Activated B cell treated with CpG ODN at 0.5 μM for 24 hours (primary cell): ENCODE results near the gene NPM3. TPM values are rescaled to one million over a fixed set of nuclear protein-coding genes. Genes with fewer than 3 reads are reported as not detected.

Experiments
- ATAC-seq: fragments of 200-7000 bp; cut with Tn5 transposase; one replicate; pipeline ENCODE4 v1.10.0; 2021; ENCODE audit warnings: low read depth, mild to moderate bottlenecking, moderate library complexity
- CTCF ChIA-PET: fragments of 350-600 bp; sonication (Branson Sonifier 250); formaldehyde crosslinking; loops from one replicate; lab custom pipeline; 2021; ENCODE audit warnings: antibody characterized with exemption; lab: Charles Lee
- POLR2A ChIA-PET: fragments of 350-600 bp; sonication (Branson Sonifier 250); formaldehyde crosslinking; loops from one replicate; lab custom pipeline; 2021; ENCODE audit warnings: antibody characterized with exemption; lab: Charles Lee
- DNase-seq: peaks from one replicate; pipeline ENCODE4 v3.0.0; 2022
- H3K27ac Mint-ChIP-seq: one replicate; pipeline ENCODE4 v1.8.0; 2020; ENCODE audit warnings: mixed read lengths
- H3K27me3 Mint-ChIP-seq: one replicate; pipeline ENCODE4 v1.8.0; 2021; ENCODE audit warnings: mixed read lengths
- H3K36me3 Mint-ChIP-seq: one replicate; pipeline ENCODE4 v1.8.0; 2021; ENCODE audit warnings: low read depth, mixed read lengths
- H3K4me1 Mint-ChIP-seq: one replicate; pipeline ENCODE4 v1.8.0; 2021; ENCODE audit warnings: mixed read lengths
- H3K4me3 Mint-ChIP-seq: one replicate; pipeline ENCODE4 v1.8.0; 2020; ENCODE audit warnings: mild to moderate bottlenecking, mixed read lengths
- H3K9me3 Mint-ChIP-seq: one replicate; pipeline ENCODE4 v1.8.0; 2020; ENCODE audit warnings: mixed read lengths
- CTCF ChIP-seq: fragments of 200-600 bp; IDR thresholded peaks from one replicate; pipeline ENCODE4 v1.8.0; 2022; ENCODE audit warnings: antibody characterized with exemption, mild to moderate bottlenecking
- intact Hi-C: fragments of 100-400 bp; cut with micrococcal nuclease; formaldehyde crosslinking; loops from one replicate; pipeline ENCODE4 v1.15.1; 2024
- total RNA-seq: library from RNA; stranded (reverse); gene quantifications from 2 replicates; pipeline ENCODE4 v1.2.3, GENCODE V29; 2022

The NPM3 gene
- total RNA-seq, 1 donor from 2014 or later = 48.1 TPM

- intact Hi-C loops = loop anchor here (1.0 kb wide), 1 partner anchor 85 kb away; no protein-coding TSS in a partner anchor
- Mint-ChIP-seq H3K4me3 (peak overlapping the region; percentile 83), H3K27ac (peak overlapping the region; percentile 1), H3K27me3 (peaks cover 26% of the 10 kb centered on the region), H3K36me3 (peaks cover 4% of the 10 kb centered on the region), H3K9me3 (no peaks in the 10 kb centered on the region), H3K4me1 (peaks cover 70% of the 10 kb centered on the region)
- ATAC-seq (peak; percentile 7), DNase-seq (peak; percentile 46)
- POLR2A ChIA-PET = interaction anchor here (0.6 to 1.3 kb wide), 3 partner anchors 39 to 868 kb away, joined by 3 to 7 read pairs (median 3); partner anchors contain the start of gene OGA
- TF ChIP-seq CTCF = no peak
- CTCF ChIA-PET = interaction anchor here (0.9 to 1.2 kb wide), 4 partner anchors 61 to 297 kb away, joined by 3 to 7 read pairs (median 4); no protein-coding TSS in a partner anchor
Observed at GRCh38 chr10:101778781-101779543, 4.3 kb downstream of the NPM3 start.

- CTCF ChIA-PET = interaction anchor here (0.9 to 1.2 kb wide), 4 partner anchors 61 to 298 kb away, joined by 3 to 7 read pairs (median 4); no protein-coding TSS in a partner anchor
- Mint-ChIP-seq H3K27ac (no peak overlapping the region), H3K9me3 (no peaks in the 10 kb centered on the region), H3K36me3 (peaks cover 3% of the 10 kb centered on the region), H3K27me3 (peaks cover 33% of the 10 kb centered on the region), H3K4me3 (peak overlapping the region; percentile 83), H3K4me1 (peaks cover 70% of the 10 kb centered on the region)
- no peak for ATAC-seq
- POLR2A ChIA-PET = interaction anchor here (0.9 to 1.3 kb wide), 3 partner anchors 40 to 869 kb away, joined by 3 read pairs; partner anchors contain the start of gene OGA
- no peak for TF ChIP-seq CTCF
- no peak for DNase-seq
- intact Hi-C loops = no loop called here
Observed at GRCh38 chr10:101778151-101778780, 5.0 kb downstream of the NPM3 start.

- ChIA-PET CTCF (no interaction called here), POLR2A (interaction anchor here (0.9 to 1.3 kb wide), 2 partner anchors 366 to 869 kb away, joined by 3 read pairs; no protein-coding TSS in a partner anchor)
- TF ChIP-seq CTCF = no peak
- peak overlapping the region; percentile 33 for H3K4me3 Mint-ChIP-seq
- H3K27me3 Mint-ChIP-seq = peaks cover 33% of the 10 kb centered on the region
- DNase-seq (no peak), ATAC-seq (no peak)
- intact Hi-C loops = no loop called here
- H3K27ac Mint-ChIP-seq = no peak overlapping the region
- H3K9me3 Mint-ChIP-seq = no peaks in the 10 kb centered on the region
- no peaks in the 10 kb centered on the region for H3K36me3 Mint-ChIP-seq
- H3K4me1 Mint-ChIP-seq = peaks cover 64% of the 10 kb centered on the region
Observed at GRCh38 chr10:101777619-101778145, 5.6 kb downstream of the NPM3 start.

- no peaks in the 10 kb centered on the region for H3K9me3 Mint-ChIP-seq
- ChIA-PET POLR2A (no interaction called here), CTCF (no interaction called here)
- no peak for TF ChIP-seq CTCF
- H3K27me3 Mint-ChIP-seq = peaks cover 47% of the 10 kb centered on the region
- H3K4me3 Mint-ChIP-seq = no peak overlapping the region
- no peak for DNase-seq
- no peak for ATAC-seq
- H3K4me1 Mint-ChIP-seq = peaks cover 51% of the 10 kb centered on the region
- intact Hi-C loops = no loop called here
- no peaks in the 10 kb centered on the region for H3K36me3 Mint-ChIP-seq
- H3K27ac Mint-ChIP-seq = no peak overlapping the region
Observed at GRCh38 chr10:101776161-101776817, 7.0 kb downstream of the NPM3 start.
